A673 (cell line): ENCODE data around the gene SPIN1. TPM values are rescaled to one million over a fixed set of nuclear protein-coding genes. Genes with fewer than 3 reads are reported as not detected.

Source experiments
- BruUV-seq: library from RNA; stranded (reverse); fragments of 400-500 nt; replicated peaks from 2 replicates; lab custom pipeline; 2021; lab: Mats Ljungman, UMichigan
- CTCF ChIA-PET: fragments of 300-600 bp; sonication (Branson Sonifier 250); formaldehyde crosslinking; loops from one replicate; lab custom pipeline; 2022; ENCODE audit warnings: antibody characterized with exemption; lab: Charles Lee
- POLR2A ChIA-PET: fragments of 300-600 bp; sonication (Branson Sonifier 250); formaldehyde crosslinking; loops from one replicate; lab custom pipeline; 2022; ENCODE audit warnings: antibody characterized with exemption; ENCODE audit not compliant: low non-redundant PET; lab: Charles Lee
- DNase-seq: peaks from one replicate; pipeline ENCODE4 v3.0.0-alpha.2; 2015; ENCODE audit warnings: low spot score
- H3K27ac ChIP-seq: fragments of 200-600 bp; sonication (generic); 2 replicates; pipeline ENCODE4 v1.5.1; 2016; ENCODE audit warnings: mixed run types, low read depth, mild to moderate bottlenecking, mixed read lengths, antibody characterized with exemption, low read length; ENCODE audit not compliant: poor library complexity, severe bottlenecking
- H3K27me3 ChIP-seq: fragments of 200-600 bp; sonication (generic); replicated peaks from 2 replicates; pipeline ENCODE4 v1.6.1; 2017; ENCODE audit warnings: mixed run types, low read depth, mild to moderate bottlenecking, mixed read lengths, antibody characterized with exemption, low read length; ENCODE audit not compliant: insufficient read depth, poor library complexity
- H3K36me3 ChIP-seq: fragments of 200-600 bp; sonication (generic); 2 replicates; pipeline ENCODE4 v1.6.1; 2016; ENCODE audit warnings: mixed run types, mild to moderate bottlenecking, mixed read lengths, antibody characterized with exemption, low read length; ENCODE audit not compliant: insufficient read depth, poor library complexity, severe bottlenecking
- H3K4me1 ChIP-seq: fragments of 200-600 bp; sonication (generic); 2 replicates; pipeline ENCODE4 v1.6.1; 2017; ENCODE audit warnings: mixed run types, mild to moderate bottlenecking, mixed read lengths, antibody characterized with exemption, low read length; ENCODE audit not compliant: insufficient read depth, poor library complexity, severe bottlenecking
- H3K4me3 ChIP-seq: fragments of 200-600 bp; sonication (generic); 2 replicates; pipeline ENCODE4 v1.5.1; 2016; ENCODE audit warnings: low read depth, mixed run types, mild to moderate bottlenecking, mixed read lengths, low read length; ENCODE audit not compliant: poor library complexity, severe bottlenecking
- H3K9me3 ChIP-seq: fragments of 200-600 bp; sonication (generic); 2 replicates; pipeline ENCODE4 v1.6.1; 2016; ENCODE audit warnings: mixed run types, low read depth, mild to moderate bottlenecking, mixed read lengths, antibody characterized with exemption, low read length; ENCODE audit not compliant: poor library complexity, severe bottlenecking
- EZH2 ChIP-seq: fragments of 200-600 bp; sonication (generic); IDR thresholded peaks from 2 replicates; pipeline ENCODE4 v1.6.1; 2017; ENCODE audit warnings: borderline replicate concordance, low read depth, mild to moderate bottlenecking, mixed read lengths, antibody characterized with exemption, low read length; ENCODE audit not compliant: poor library complexity, severe bottlenecking
- intact Hi-C: fragments of 100-400 bp; cut with micrococcal nuclease; formaldehyde crosslinking; loops from one replicate; pipeline ENCODE4 v1.10.0; 2022; ENCODE audit not compliant: unreplicated experiment
- total RNA-seq: library from RNA; stranded (reverse); gene quantifications from 2 replicates; pipeline ENCODE4 v1.2.3, GENCODE V29; 2021
- TF ChIP-seq, protein P1 (sequence below): fragments of 300-800, 200-600 bp; sonication (generic); conservative IDR thresholded peaks from 2 replicates; pipeline ENCODE4 v1.5.1; 2017; ENCODE audit warnings: low read depth, mild to moderate bottlenecking, antibody characterized with exemption, low read length, moderate library complexity, mixed read lengths

The SPIN1 gene
- total RNA-seq, 1 experiment from 2014 or later = 157 TPM

DNA sequence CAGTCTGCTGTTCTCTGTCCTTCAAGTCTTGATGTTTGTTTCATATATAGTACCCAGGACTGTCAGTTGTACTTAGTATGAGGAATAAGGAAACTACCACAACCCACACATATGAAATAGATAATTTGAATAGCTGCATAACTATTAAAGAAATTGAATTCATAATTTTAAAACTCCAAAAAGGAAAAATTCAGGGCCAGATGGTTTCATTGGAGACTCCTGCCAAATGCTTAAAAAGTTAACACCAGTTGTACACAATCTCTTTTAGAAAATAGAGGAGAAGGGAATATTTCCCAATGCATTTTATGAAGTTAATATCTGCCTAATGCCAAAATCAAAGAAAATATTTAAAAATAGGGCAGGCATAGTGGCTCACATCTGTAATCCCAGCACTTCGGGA is 24.6 kb upstream of the SPIN1 start:
- POLR2A ChIA-PET = no interaction called here
- BruUV-seq = no TSS peak
- TF ChIP-seq EZH2 = no peak
- TF ChIP-seq, protein P1, sequence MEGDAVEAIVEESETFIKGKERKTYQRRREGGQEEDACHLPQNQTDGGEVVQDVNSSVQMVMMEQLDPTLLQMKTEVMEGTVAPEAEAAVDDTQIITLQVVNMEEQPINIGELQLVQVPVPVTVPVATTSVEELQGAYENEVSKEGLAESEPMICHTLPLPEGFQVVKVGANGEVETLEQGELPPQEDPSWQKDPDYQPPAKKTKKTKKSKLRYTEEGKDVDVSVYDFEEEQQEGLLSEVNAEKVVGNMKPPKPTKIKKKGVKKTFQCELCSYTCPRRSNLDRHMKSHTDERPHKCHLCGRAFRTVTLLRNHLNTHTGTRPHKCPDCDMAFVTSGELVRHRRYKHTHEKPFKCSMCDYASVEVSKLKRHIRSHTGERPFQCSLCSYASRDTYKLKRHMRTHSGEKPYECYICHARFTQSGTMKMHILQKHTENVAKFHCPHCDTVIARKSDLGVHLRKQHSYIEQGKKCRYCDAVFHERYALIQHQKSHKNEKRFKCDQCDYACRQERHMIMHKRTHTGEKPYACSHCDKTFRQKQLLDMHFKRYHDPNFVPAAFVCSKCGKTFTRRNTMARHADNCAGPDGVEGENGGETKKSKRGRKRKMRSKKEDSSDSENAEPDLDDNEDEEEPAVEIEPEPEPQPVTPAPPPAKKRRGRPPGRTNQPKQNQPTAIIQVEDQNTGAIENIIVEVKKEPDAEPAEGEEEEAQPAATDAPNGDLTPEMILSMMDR = no peak
- no peak for DNase-seq
- H3K4me1 ChIP-seq = no peaks in the 10 kb centered on the region
- no peaks in the 10 kb centered on the region for H3K27me3 ChIP-seq
- CTCF ChIA-PET = no interaction called here
- H3K36me3 ChIP-seq = no peaks in the 10 kb centered on the region
- H3K9me3 ChIP-seq = peaks cover 4% of the 10 kb centered on the region
- H3K27ac ChIP-seq = no peak overlapping the region
- intact Hi-C loops = no loop called here
- no peak overlapping the region for H3K4me3 ChIP-seq

DNA sequence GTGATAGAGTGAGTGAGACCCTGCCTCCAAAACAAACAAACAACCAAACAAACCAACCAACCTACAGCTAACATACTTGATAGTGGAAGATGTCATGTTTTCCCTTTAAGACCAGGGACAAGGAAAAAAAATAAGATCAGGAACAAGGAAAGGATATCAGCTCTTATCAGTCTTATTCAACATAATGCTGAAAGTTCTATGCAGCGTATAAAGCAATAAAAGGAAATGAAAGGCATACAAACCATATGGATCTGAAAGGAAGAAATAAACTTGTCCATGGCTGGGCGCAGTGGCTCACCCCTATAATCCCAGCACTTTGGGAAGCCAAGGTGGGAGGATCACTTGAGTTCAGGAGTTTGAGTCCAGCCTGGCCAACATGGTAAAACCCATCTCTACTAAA is 23.5 kb upstream of the SPIN1 start:
- DNase-seq = no peak
- Histone ChIP-seq H3K4me3 (no peak overlapping the region), H3K27me3 (no peaks in the 10 kb centered on the region), H3K27ac (no peak overlapping the region), H3K9me3 (peaks cover 4% of the 10 kb centered on the region), H3K36me3 (no peaks in the 10 kb centered on the region), H3K4me1 (no peaks in the 10 kb centered on the region)
- intact Hi-C loops = no loop called here
- POLR2A ChIA-PET = no interaction called here
- TF ChIP-seq, protein P1 = no peak
- no peak for TF ChIP-seq EZH2
- CTCF ChIA-PET = no interaction called here
- BruUV-seq = no TSS peak

DNA sequence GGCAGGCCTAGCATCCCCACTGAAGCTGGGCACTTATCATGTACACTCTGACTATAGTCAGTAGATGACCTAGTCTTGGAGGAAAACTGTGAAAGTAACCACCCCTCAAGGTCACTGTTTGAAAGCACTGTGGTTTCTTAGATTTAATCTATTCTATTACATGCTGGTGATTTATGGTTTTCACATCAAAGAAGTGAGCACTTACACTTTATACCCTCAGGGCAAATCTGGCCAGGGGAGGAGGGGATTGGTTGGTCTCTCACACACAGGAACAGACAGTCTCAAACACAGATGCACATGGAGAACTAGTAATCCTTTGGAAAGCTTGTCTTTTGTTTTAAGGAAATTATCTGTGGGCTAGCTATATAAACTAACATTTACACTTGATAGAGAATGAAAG is 17.9 kb upstream of the SPIN1 start:
- CTCF ChIA-PET = no interaction called here
- H3K27me3 ChIP-seq = no peaks in the 10 kb centered on the region
- no peaks in the 10 kb centered on the region for H3K4me1 ChIP-seq
- H3K4me3 ChIP-seq = no peak overlapping the region
- BruUV-seq = no TSS peak
- POLR2A ChIA-PET = no interaction called here
- intact Hi-C loops = no loop called here
- no peaks in the 10 kb centered on the region for H3K36me3 ChIP-seq
- no peak for DNase-seq
- H3K27ac ChIP-seq = no peak overlapping the region
- TF ChIP-seq EZH2 = no peak
- TF ChIP-seq, protein P1 = no peak
- H3K9me3 ChIP-seq = peaks cover 4% of the 10 kb centered on the region
